ENCODE results near the gene HMGN3.

The HMGN3 gene

DNA sequence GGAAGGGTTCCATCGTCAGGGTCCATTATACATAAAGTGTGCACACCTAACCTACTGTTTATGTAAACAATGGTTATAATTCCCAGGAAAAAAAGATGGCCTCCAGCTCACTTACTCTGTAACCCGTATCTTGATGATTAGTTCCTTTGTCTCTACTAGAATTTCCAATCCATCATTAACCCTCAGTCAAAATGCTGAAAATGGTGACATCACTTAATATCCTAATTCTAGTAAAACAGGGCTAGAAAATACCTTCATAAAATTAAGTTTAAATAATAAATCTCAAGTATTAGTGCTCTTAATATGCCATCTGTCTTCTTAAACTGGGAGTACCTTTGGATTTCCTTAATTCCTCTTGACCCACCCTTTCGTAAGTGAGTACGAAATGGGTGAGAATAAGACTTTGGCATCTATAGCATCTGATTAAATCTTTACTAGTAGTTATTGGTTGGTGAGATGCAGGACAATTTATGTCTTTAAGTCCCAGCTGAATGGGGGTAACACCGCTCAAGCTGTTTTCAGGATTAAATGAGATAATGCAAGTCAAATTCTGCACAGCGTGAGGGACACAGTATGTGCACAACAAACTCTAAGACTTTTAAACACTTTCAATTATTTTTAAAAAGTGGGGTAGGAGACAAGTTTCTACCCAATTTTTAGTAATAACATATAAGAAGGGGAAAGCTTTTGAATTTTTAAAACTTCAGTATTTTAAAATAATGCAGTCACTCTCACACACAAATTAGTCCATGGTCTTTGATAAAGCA is 1.6 kb downstream of the HMGN3 start:
- DNase-seq = no peak

DNA sequence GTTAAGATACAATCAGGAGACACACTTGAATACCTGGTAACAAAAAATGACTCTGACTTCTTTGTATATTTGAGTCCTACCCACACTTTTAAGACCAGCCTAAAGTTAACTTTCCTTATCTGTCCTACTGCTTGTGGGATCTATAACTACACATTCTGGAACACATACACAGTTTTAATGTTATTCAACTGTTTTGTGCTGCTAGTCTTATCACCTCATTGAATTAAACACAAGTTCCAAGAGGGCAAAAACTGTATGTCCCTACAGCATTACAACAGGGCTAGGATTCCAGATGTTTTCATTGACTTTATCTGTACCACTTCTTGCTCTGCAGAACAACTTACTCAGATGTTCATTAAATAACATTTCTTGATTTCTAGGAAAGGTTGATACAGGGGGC is 2.8 kb downstream of the HMGN3 start:
- DNase-seq = no peak

DNA sequence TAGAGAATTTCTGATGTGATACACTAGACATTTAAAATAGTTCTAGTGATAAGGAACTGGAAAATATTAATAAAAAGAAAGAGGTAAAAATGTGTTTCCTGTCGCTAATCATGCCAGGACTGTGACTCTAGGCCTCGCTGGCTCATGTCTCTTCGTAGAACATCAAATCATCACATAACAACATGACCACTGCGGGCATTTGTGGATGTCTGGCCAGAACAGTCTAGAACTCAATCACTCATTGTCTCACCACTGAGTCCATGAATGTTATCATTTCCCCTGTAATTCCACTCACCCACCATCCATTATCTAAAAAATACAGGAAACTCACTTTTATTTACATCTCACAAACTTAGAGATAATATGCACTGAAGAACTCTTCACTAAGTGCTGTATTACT is 3.4 kb downstream of the HMGN3 start:
- no peak for DNase-seq

DNA sequence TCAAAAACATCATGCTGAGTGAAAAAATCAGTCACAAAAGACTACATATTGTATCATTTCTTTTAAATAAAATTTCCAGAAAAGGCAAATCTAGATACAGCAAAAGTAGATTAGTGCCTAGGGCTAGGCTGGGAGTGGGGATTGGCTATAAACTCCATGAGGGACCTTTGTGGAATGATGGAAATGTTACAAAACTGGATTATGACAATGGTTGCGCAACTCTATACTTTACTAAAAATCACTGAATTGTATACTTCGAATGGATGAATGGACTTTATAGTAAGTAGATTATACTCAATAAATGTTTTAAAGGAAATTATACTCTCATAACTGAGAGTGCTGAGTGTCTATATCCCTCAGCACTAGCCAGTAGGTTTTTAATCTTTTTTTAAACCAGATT is 4.3 kb downstream of the HMGN3 start:
- no peak for DNase-seq

DNA sequence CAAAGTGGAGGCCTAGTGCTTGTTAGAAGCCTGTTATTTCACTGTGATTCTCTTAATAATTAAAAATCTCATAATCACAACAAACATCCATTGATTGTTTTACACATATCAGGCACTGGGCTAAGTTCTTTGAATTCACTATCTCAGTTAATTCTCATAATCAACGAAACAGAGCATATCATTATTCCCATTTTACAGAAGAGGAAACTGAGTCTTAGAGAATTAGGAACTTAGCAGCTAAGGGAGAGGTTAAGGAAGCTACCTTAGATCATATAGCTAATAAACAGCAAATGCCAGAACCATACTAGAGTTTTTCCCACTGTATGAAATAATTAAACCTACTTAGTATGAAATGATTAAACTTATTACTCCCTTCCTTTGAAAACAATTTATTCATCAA is 7.0 kb downstream of the HMGN3 start:
- no peak for DNase-seq

DNA sequence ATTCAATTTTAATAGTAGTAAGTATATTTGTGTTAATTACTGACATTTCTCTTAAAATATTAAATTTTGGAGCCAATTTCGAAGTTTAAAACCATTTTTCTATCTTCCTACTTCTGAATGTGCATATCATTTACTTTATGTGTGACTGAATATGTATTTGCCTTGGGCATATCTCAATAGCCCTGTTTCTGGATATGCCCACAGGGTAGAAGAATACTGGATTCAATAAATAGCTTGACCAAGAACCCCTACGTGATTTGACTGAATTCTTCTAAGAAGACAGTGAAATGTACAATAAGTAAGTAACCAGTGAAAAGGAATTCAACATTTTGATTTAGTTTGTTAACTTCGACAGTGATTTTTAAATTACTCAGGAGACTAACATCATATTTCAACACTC is 7.8 kb downstream of the HMGN3 start:
- DNase-seq = no peak

DNA sequence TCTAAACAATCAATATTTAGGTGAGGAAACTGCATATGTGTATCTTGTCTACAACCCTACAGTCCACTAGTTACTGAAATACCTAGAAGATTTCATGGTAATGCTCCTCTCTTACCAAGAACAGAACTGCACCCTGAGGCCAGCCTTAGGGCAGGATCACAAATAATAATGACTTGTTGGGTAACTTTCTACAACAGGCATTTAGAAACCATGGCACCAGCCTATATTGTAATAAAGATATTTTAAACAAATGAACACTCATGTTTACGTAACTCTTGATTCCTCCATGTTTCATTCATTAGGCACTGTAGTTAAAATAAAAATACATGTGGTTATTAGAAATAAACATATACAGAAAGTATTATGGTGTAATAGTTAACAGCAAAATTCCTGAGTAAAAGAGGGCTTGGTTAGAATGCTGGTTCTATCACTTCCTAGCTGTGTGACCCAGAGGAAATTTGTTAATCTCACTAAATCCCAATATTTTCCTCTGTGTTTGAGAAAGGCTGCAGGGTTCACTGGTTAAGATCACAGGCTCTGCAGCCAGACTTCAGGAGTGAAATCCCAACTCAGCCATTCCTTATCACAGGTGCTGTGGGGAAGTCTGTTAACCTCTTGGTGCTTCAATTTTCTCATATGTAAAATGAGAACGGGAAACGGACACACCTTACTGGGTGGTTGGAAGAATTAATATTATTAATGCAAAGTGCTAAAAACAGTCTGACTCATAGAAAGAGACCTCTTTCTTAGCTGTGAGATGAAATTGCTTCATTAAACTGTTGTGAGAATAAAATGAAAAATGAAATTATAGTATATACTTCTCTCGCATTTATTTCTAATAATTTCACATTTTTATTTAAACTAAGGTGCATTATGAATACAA is 8.5 kb downstream of the HMGN3 start:
- DNase-seq = peak; percentile 43

DNA sequence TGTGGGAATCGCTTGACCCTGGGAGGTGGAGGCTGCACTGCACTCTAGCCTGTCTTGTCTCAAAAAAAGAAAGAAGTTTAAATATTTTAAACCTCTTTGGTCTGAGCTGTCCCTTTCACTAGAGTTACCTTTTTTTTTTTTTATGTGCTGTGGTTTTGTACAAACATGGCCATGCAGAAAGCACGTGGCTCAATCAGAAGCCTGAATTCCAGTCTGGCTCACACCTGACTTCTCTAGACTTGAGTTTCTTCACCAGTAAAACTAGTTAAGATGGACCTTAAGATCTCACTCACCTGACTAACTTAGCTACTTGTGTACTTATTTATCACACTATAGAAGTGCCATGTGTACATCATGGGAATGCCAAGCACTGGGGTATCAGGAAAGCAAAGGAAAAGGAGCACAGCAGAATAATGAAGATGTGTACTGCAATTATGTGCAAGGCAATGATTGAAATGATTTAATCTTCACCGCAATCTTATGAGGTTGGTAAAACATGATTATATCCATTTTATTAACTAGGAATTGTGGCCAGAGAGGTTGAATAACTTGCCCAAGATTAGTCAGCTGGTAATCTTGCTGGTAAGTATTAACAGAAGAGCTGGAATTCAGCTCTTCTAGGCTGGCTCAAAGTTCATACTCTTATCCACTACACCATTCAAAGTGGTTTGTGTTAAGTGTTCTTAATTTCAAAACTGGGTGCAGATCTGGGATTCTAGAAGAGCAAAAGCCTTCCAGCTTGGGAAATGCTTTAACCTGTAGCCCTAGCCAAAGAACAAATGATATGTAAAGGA is 10.7 kb downstream of the HMGN3 start:
- no peak for DNase-seq

DNA sequence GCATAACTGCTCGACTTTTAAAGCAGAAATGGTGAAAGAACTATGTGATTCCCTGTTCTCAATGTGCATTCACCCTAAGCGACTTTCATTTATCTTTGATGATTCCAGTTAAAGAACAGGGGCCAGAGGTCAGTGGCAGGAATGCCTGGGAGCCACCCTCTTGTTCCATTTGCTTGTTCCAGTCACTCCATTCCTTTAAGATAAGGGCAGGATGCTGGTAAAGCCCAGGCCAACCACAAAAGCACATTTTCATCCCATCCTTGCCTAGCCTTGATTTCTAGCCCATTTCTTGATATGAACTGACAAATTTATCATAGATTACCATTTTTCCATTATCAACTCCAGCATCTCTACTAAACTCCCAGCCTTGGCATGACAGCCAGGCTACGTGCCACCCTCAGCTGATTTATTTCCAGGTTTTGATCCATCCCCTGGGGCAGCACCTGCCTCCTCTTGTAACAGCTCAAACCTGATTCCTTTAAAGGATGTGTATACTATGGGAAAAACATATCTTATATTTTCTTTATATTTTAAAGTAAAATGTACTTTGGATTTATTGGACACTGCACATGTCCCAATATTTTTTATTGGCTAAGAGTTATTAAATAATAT is 19.2 kb downstream of the HMGN3 start:
- no peak for DNase-seq

DNA sequence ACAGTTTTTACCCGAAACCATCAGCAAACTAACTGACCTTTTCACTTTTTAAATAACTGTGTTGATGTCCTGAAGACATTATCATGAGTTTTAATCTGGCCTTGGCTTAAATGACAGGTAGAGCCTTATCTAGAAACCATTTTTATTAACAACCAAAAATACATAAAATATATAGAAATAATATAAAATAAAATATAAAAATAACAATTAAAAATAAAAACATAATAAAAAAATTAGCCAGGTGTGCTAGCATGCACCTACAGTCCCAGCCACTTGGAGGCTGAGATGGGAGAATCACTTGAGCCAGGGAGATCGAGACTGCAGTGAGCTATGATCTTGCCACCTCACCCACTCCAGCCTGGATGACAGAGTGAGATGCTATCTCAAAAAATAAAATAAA is 21.6 kb downstream of the HMGN3 start:
- no peak for DNase-seq

DNA sequence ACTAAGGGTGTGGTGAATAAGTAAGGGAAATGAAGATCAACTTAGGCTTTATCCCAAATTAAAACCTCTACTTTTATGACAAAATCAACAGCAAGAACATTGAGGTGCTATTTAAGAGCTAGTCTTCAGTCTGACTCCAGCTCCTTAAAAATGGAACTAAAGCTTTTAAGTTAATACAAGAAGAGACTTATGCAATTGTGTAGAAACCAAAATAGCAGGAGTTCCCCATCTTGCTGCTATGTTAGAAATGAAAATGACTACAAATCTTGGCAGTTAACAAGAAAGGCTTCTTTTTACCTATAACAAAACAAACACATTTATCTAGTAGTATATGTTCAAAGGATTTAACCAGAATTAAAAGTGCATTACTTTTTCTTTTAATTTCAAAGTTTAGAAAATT is 25.7 kb downstream of the HMGN3 start:
- no peak for DNase-seq

DNA sequence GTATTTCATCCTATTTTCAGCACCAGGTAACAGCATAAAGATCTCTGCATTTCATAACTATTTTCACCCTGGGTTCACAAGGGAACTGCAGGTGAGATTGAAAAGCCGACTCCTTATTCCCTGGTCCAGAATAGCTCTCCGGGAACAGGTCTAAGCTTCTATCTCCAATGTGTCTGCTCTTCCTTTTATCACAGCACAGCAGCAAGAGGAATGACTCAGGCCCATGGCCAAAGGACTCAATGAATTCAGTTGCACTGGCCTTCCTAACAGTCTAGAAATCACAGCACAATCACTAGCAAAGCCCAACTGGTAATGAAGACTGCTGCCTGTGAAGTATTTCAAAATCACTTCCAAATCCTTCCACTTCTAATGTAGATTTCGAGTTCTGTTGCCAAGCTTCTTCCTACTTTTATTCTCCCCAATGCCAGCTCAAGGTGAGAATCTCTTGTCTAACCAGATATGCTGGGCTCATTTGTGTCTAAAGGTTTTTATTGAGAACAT is 30.7 kb downstream of the HMGN3 start:
- no peak for DNase-seq

DNA sequence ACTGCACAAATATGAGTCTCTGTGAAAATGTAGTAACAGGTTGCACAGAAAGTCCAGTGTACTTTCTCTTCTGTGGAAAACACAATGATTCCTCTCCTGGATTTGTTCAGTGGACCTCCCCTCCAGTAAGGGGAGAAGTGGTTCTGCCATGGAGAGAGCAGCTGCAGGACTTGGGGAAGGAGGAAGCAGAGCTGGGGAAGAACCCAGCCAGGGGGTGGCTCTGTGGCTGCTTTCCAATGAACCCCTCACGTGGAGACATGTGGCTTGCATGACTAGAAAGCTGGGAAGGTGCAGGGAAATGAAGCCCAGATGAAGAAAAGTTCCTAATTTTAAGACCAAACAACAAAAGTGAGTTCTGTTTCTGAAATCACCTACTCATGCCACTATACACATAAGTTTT is 31.9 kb downstream of the HMGN3 start:
- DNase-seq = no peak

DNA sequence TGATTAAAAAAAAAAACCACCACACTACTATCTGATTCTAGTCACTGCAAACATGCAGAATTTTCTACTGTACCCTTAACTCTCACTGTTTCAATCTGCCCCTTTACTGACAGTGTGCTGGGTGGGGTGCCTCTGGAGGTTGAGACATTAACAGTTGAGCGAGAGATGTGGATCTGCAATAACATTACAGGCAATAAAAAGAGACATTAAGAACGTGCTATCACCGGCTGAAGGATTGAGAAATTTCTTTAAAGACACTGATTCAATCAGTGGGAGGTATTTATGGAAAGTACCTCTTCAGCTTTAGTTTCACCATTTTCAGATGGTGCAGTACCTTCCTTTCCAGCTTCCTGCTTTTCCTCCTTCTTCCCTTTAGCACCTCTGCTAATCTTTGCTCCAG is 32.5 kb downstream of the HMGN3 start:
- DNase-seq = no peak

DNA sequence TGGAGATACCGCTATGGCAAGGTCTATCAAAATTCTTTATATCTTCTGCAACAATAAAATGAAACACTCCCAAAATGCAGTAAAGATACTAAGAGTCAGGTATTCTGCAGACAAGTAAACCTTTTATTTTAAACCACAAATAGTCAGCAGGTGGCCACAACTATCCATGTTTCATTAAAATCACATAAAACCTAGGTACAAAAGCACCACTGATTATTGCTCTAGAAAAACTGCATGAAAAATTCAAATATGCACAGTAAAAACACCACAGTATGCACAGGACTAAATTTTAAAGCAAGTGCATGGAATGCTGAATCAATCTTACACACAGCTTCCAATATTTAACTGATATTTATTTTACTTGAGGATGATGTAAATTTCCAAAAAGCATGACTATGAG is 33.3 kb downstream of the HMGN3 start:
- DNase-seq = no peak

DNA sequence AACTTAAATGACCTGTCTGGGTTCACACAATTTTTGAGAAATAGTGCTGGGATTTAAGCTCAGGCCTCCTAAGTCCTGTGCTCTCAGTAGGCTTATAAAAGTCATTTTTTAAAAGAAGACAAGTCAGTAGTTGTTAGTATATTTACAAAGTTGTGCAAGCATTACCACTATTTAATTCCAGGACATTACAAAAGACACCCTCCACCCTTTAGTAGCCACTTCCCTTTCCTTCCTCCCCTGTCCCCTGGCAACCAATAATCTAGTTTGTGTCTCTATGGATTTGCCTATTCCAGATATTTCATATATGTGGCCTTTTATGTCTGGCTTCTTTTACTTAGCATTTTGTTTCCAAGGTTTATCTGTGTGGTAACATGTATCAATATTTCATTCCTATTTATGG is 37.6 kb downstream of the HMGN3 start:
- no peak for DNase-seq

DNA sequence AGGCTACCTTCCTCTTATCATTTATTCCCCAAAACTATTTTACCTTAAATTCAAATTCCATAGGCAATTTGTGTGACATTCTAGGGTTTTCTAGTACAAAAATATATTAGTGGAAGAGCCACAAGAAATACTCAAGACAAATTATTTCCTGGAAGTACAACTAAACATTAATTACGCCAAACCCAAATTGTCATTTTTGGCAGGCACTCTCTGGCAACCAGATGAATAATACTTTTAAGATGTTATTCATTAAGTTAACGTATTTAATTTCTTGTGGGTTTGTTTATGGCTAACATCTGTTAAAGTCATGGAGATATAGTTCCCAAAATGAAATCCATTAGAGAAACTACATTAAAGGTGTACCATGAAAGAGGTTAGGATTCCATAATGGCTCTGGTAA is 40.5 kb downstream of the HMGN3 start:
- no peak for DNase-seq

DNA sequence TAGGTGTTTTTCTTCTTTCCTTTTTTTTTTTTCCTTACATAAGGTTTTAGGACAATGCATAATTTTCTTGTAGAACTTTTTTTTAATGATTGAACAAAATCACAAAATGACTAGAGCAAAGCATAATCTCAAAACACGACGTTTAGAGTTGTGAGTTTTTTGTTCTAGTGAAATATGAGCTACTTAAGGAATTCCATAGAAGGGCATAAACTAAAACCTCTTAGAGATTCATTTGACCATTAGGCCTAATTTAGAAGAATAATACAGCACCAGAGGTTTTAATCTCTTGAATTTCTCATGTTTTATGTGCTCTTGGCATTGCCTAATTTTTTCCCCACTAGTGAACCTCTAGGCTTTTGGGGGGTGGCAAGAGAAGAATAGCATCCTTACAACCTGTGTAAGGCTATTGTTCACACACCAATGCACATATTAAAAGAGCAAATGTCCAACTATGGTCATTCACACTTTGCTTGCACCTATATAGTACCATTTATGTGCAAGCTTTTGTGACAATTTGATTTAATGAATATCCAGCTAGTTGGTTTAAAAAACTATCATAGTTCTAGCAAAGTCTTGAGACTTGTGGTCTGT is 44.6 kb downstream of the HMGN3 start:
- no peak for DNase-seq

DNA sequence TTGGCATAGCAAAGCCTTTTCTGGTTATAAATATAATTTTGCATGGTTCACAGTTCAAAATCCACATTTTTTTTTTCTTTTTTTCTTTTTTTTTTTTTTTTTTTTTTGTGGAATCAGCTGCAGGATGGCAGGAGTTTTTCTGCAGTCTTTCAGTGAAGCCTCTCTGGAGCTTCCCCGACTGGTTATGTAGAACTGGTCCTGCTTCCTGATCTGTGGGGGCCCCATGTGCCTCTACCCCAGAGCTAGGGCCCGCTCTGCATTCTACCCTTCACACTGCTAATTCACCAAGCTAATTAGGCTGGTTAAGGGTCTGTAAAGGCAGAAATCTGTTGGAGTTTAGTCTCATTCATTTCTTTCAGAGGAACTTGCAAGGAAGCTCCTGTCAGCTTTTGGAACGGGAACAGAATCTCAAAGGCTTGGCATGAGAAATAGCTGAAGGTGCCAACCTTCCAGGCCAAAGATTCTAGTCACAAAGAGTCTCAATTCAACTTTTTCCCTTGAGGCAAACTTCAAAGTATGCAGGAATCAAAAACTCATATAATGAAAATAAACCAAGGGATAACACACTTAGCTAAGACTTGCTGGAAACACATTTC is 45.5 kb downstream of the HMGN3 start:
- no peak for DNase-seq

DNA sequence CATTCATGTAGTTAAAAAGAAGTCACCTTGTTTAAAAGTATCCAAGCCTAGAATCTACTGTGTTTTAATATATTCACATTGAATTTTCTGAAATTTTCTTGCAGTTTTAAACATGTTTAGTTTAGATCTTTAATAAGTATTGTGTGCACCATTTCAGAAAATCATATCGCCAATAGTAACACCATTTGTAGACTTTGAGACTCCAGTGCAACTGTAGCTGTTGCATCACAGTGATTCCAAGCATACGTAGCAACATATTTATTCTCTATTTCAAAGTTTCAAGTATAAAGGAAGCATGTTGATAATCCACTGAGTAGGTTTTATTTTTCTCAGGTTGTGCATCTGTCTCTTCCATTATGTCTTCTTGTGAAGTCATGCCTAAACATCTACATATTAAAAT is 46.4 kb downstream of the HMGN3 start:
- DNase-seq = no peak

DNA sequence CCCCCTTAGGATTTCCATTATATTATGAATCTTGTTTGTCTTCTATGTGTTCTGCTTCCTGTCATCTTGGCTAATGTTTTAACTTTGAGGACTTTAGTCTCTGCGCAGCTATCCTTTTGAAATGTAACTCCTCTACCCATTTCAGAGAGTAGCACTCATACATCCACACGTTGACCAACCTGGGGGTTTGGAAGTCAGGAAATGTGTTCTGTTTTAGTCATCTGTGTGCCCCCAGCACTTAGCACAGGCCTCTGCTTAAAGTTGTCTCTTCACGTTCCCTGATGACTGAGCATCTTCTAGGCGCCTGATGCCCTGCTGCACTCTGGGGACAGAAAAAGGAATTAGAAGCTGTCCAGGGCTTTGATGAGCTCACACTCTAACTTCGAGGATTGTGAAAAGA is 47.9 kb downstream of the HMGN3 start:
- no peak for DNase-seq

DNA sequence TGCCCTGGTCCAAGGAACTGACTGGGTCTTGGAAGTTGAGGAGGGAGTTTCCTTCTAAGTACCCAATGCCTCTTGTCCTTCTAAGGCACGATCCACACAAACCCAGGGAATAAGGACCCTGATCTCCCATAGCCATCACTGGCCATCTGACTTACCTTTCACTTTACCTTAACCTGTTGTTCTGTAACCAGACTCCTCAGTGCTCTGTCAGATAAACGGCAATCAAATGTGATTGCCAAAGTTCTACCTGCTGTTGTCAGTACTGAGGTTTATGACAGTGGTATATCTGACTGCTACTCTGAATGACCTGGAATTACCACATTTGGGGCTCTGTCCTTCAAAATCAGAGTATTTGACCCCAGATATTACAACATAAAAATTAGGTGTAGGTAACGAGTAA is 49.8 kb downstream of the HMGN3 start:
- no peak for DNase-seq

Measured in NCI-H526 treated with DMSO at 0.1 percent for 48 hours (cell line).